MCF 10A (cell line): ENCODE results near the gene RACGAP1. TPM values are rescaled to one million over a fixed set of nuclear protein-coding genes. Genes with fewer than 3 reads are reported as not detected.

Source experiments
- BruUV-seq: library from RNA; stranded (reverse); fragments of 400-500 nt; replicated peaks from 2 replicates; lab custom pipeline; 2021; lab: Mats Ljungman, UMichigan
- CTCF ChIA-PET: fragments of 300-600 bp; sonication (Branson Sonifier 250); formaldehyde crosslinking; extraction: SDS; loops from one replicate; lab custom pipeline; 2021; ENCODE audit warnings: antibody characterized with exemption, inconsistent platforms; lab: Yijun Ruan, JAX
- POLR2A ChIA-PET: fragments of 300-600, 350-650 bp; sonication (Branson Sonifier 250); formaldehyde crosslinking; extraction: SDS; loops from one replicate; lab custom pipeline; 2020; ENCODE audit warnings: antibody characterized with exemption, inconsistent platforms; lab: Yijun Ruan, JAX
- DNase-seq: peaks from one replicate; pipeline ENCODE4 v3.0.0-alpha.2; 2018; ENCODE audit not compliant: unreplicated experiment
- H3K27ac Mint-ChIP-seq: one replicate; pipeline ENCODE4 v1.8.0; 2022; ENCODE audit warnings: mild to moderate bottlenecking, low read depth, mixed read lengths; ENCODE audit not compliant: unreplicated experiment
- H3K27me3 Mint-ChIP-seq: one replicate; pipeline ENCODE4 v1.8.0; 2022; ENCODE audit warnings: mixed read lengths; ENCODE audit not compliant: insufficient read depth, unreplicated experiment
- H3K36me3 Mint-ChIP-seq: one replicate; pipeline ENCODE4 v1.8.0; 2022; ENCODE audit warnings: mild to moderate bottlenecking, moderate library complexity, mixed read lengths; ENCODE audit not compliant: insufficient read depth, unreplicated experiment
- H3K4me1 Mint-ChIP-seq: one replicate; pipeline ENCODE4 v1.8.0; 2022; ENCODE audit warnings: mixed read lengths; ENCODE audit not compliant: insufficient read depth, unreplicated experiment
- H3K4me3 Mint-ChIP-seq: one replicate; pipeline ENCODE4 v1.8.0; 2022; ENCODE audit warnings: mild to moderate bottlenecking, moderate library complexity, mixed read lengths; ENCODE audit not compliant: unreplicated experiment
- H3K9me3 Mint-ChIP-seq: one replicate; pipeline ENCODE4 v1.8.0; 2022; ENCODE audit warnings: mixed read lengths; ENCODE audit not compliant: unreplicated experiment
- CTCF ChIP-seq: fragments of 200-600 bp; IDR thresholded peaks from one replicate; pipeline ENCODE4 v1.8.0; 2022; ENCODE audit warnings: antibody characterized with exemption, mild to moderate bottlenecking; ENCODE audit not compliant: unreplicated experiment
- intact Hi-C: fragments of 100-400 bp; cut with micrococcal nuclease; formaldehyde crosslinking; loops from 2 replicates; pipeline ENCODE4 v1.14.1; 2022
- total RNA-seq: library from RNA; stranded (reverse); gene quantifications from 2 replicates; pipeline ENCODE4 v1.2.3, GENCODE V29; 2022

Gene RACGAP1
- total RNA-seq, 1 experiment from 2014 or later = 67.9 TPM

DNA sequence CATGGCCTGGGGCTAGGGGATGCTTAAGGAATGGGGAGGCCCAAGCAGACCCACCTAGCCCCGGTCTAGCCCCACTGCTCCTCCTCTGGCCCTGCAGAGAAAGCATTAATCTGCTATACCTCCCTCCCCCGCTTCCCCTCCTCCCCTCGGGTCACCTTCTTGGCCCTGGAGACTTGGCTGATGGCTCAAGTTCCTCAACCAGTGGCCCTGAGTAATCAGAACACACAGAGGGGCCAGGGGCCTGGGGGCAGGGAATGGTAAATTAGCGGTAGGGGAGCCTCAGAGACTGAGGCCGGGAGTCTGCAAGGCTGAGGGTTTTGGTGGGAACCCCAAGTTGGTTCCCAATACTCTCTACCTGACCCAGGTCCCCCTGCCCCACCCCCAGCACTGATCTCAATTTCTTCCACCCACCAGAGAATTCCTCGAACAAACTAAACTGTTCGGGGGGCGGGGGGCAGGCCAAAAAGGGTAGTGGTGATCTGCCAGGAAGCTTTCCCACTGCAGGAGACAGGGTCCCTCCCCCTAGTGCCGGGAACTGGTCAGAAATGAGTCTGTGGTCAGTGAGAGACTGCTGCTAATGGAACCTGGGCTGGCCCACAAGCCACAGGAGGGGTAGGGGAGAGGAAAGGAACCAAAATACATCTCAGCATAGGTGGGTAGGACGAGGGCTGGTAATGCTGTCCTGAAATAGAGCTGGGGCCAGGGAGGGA is 47.1 kb upstream of the RACGAP1 start:
- Mint-ChIP-seq H3K27me3 (no peaks in the 10 kb centered on the region), H3K4me3 (no peak overlapping the region), H3K27ac (no peak overlapping the region), H3K9me3 (no peaks in the 10 kb centered on the region), H3K36me3 (no peaks in the 10 kb centered on the region), H3K4me1 (peaks cover 15% of the 10 kb centered on the region)
- no peak for DNase-seq
- no peak for TF ChIP-seq CTCF
- intact Hi-C loops = loop anchor here (10.0 kb wide), 1 partner anchor 562 kb away; no protein-coding TSS in a partner anchor
- BruUV-seq = no TSS peak
- ChIA-PET CTCF (interaction anchor here (0.5 to 11.8 kb wide), 8 partner anchors 10 to 346 kb away, joined by 3 to 241 read pairs (median 15); partner anchors contain the start of genes AQP6 and SMARCD1), POLR2A (no interaction called here)

GRCh38 chr12:50070314-50071060 is 45.2 kb upstream of the RACGAP1 start:
- H3K4me3 Mint-ChIP-seq = no peak overlapping the region
- peak; percentile 93 for TF ChIP-seq CTCF
- CTCF ChIA-PET = interaction anchor here (0.6 to 11.8 kb wide), 49 partner anchors 9 to 1838 kb away, joined by 3 to 241 read pairs (median 4); partner anchors contain the start of genes AQP6, COX14, RACGAP1 and SMARCD1
- peak; percentile 80 for DNase-seq
- H3K9me3 Mint-ChIP-seq = no peaks in the 10 kb centered on the region
- no TSS peak for BruUV-seq
- no peak overlapping the region for H3K27ac Mint-ChIP-seq
- intact Hi-C loops = loop anchor here (1.0 to 10.0 kb wide), 4 partner anchors 103 to 564 kb away; no protein-coding TSS in a partner anchor
- no peaks in the 10 kb centered on the region for H3K27me3 Mint-ChIP-seq
- peaks cover 15% of the 10 kb centered on the region for H3K4me1 Mint-ChIP-seq
- H3K36me3 Mint-ChIP-seq = no peaks in the 10 kb centered on the region
- POLR2A ChIA-PET = interaction anchor here (0.7 to 1.2 kb wide), 8 partner anchors 11 to 1389 kb away, joined by 3 to 5 read pairs (median 4); partner anchors contain the start of genes BCDIN3D and COX14

DNA sequence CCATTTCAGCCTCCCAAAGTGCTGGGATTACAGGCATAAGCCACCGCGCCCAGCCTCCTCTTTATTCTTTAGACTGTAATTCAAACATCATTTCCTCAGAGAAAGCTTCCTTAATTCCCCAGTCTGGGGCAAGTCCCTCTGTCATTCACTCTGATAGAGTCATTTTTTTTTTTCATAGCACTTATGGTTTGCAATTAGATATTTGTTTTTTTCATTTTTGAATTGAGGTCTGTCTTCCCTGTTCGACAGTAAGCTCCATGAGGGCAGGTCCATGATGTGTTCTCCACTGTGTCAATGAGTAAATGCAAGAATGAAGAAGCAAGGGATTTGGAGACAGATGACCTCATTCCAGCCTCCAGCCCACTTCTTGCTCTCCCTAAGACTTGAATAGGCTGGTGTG is 44.2 kb upstream of the RACGAP1 start:
- Mint-ChIP-seq H3K4me3 (no peak overlapping the region), H3K27ac (no peak overlapping the region), H3K36me3 (no peaks in the 10 kb centered on the region), H3K4me1 (peaks cover 10% of the 10 kb centered on the region), H3K9me3 (no peaks in the 10 kb centered on the region), H3K27me3 (no peaks in the 10 kb centered on the region)
- no peak for DNase-seq
- BruUV-seq = no TSS peak
- no peak for TF ChIP-seq CTCF
- POLR2A ChIA-PET = interaction anchor here (0.7 to 2.1 kb wide), 5 partner anchors 10 to 1390 kb away, joined by 3 to 7 read pairs (median 4); no protein-coding TSS in a partner anchor
- CTCF ChIA-PET = interaction anchor here (0.5 to 11.8 kb wide), 27 partner anchors 8 to 366 kb away, joined by 3 to 241 read pairs (median 4); partner anchors contain the start of genes AQP6 and SMARCD1
- intact Hi-C loops = no loop called here
